Activated CD4-positive, alpha-beta T cell treated with anti-CD3 and anti-CD28 coated beads, Interleukin-2, amount 50 U/mL, for 4 hours (primary cell): ENCODE measurements around the gene RBP7.

ENCODE experiments used
- DNase-seq, 2 experiments: peaks; one replicate each; pipeline ENCODE4 v3.0.0-alpha.2; 2020

RBP7 gene

DNA sequence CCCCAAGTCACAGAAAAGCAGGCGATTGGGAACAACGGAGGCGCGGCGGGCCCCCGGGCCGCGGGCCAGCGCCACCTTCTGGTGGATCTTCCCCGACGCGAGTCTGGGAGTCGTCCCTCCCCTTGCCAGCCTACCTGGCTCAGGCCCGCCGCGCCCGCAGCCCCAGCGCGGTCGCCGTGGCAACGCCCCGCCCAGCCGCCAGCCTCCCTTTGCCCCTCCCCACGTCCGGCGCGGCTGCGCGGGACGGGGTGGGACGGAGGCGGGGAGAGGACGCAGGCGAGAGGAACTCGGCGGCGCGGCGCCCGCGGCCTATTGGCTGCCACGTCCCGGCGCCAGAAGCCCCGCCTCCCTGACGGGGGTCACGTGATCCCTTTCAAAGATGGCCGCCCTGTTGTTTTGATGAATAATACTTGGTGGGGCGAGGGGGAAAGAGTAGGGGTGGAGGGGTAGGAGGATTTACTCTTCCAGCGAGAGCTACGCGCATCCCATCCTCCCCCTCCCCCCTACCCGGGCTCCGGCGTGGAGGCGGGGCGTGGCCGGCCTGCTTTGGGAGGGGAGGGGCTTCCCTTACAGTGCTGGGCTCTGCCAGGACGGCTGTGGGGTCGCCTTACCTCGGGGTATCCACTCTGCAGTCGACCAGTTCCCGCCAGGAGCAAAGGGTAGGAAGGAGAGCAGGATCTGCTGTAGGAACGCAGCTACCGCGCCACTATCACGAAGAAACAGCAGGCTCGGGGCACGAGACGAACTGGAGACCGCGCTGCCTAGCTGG is 35.7 kb downstream of the RBP7 start, which contains the start of gene UBE4B:
Gene UBE4B (plus strand): TSS at position 369 of the 769 bp plus-strand sequence. CDS start 713 bp downstream, outside the sequence.
- DNase-seq: peak; percentile 97

DNA sequence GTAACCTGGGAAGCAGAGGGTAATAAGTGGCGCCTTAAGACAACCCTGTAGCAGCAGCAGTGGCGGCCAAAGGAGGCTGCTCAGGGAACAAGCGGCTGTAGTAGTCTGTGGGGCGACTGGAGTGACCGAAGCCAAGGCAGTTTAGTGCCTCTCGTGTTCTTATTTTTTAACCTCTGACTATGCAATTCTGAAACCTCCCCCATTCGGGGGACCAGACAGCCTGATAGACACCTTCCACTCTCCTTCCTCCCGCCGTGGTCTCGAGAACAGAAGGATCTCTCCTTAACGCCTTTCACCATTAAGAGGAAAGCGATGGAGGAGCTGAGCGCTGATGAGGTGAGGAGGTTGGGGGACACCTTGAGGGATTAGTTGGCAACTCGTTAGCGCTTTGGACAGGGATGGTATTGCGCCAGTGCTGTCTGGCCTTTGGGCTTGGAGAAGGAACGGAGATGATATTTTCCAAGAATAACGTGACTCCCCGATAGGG is 36.4 kb downstream of the RBP7 start:
- no peak for DNase-seq

DNA sequence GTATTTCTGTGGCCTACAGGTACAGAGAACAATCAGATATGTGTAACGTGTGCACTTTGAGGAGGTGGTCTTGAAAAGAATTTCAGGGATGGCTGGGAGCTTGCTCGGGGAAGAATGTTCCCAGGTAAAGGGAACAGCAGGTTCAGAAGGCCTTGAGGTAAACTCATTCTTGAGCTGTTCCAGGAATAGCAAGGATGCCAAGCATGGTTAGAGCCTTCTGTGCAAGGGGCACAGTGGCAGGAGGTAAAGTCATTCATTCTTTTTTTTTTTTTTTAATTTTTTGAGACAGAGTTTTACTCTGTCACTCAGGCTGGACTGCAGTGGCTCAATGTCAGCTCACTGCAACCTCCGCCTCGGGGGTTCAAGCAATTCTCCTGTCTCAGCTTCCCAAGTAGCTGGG is 45.7 kb downstream of the RBP7 start:
- no peak for DNase-seq

DNA sequence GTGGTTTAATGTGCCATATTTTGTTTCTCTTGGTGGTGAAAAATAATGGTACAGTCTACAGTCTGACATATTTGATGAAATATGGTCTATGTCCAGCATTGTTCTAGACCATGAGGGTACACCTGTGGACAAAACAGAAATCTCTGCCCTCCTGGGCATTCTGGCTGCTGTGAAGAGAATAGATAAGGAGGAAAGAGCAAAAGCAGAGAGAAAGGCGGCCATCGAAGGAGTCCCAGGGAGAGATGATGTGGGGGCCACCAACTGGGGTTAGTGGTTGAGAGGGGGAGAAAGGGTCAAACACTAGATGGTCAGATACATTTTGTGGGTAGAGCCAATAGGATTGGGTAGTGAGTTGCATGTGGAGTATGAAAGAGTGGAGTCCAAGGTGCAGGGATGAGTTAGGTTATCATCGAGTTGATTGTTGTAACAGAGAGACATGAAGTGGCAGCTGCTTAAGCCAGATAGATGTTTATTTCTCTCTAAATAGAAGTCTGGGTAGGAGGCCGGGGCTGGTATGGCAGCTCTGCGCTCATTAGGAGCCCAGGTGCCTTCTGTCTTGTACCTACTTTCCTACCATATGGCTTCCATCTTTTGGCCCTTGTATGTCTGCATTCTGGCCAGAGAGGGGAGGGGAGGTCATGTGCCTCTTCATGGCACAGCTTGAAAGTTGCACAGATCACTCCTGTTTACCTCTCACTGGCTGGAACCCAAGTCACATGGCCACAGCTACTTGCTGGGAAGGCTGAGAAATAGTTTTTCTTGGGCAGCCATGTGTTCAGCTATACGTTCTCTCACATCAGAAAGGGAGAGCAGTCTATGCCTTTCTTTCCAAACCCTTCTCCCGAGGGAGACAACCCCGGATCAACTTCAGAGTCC is 48.7 kb downstream of the RBP7 start:
- no peak for DNase-seq

DNA sequence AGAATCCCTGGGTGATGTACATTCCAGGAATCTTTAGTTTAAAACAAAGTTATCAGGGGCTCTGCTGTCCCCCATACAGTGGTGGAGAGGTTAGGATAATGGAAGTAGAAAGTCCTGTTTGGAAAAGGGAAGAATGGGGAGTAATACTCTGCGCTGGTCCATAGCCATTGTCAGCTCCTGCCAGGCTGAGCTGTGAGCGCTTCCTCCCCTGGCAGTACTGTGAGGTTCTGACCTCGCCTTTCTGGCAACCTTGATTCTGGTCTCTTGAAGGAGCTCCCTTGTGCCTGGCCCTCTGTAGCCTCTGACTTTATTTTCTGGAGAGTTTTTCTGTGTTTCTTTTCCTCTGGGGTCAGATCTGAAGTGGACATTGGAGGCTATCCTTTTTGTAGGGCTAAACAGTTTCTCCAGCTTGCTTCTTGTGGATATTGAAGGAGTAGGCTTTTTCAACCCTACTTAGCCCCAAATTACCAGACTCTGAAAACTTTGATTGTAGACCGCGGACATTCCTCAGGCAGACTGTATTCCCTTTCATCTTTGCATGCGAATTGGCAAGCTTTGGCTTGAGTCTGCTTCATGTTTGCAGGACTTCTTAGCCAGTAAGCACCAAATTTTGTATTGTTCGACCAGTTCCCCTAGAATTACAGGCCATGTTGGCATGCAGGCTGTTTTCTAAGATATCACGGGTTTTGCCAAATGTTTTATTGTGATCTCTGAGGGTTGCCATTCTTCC is 49.5 kb downstream of the RBP7 start:
- no peak for DNase-seq

DNA sequence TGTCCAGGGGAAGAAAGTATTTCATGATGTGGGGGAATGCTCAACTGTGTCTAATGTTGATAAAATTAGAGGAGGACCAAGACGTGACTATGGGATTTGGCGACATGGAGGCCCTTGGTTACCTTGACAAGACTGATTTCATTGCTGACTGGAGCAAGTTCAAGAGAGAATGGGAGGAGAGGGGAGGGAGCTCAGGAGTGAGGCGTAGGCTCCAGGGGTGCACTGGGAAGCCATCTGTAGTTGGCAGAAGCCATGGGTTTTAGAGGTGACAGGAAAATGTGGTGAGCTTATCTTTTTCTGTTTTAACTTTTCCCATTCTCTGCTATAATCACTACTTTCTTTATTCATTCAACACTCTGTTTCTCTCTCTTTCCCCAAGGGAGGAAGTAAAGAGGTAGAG is 51.6 kb downstream of the RBP7 start:
- DNase-seq: no peak

DNA sequence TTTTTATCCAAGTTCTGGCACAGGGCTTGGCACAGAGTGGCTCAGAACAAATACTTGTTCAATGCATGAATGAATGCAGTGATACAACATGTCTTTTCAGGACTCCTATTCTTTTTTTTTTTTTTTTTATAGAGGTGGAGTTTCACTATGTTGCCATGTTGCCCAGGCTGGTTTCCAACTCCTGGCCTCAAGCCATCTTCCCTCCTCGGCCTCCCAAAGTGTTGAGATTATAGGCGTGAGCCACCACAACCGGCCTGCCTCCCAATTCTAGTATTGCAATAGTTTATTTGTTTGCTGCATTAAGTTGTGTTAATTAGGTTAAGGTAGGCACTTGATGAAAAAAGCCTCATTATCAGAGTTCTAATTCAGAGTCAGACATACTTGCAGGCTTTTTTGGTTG is 53.6 kb downstream of the RBP7 start:
- DNase-seq: no peak

DNA sequence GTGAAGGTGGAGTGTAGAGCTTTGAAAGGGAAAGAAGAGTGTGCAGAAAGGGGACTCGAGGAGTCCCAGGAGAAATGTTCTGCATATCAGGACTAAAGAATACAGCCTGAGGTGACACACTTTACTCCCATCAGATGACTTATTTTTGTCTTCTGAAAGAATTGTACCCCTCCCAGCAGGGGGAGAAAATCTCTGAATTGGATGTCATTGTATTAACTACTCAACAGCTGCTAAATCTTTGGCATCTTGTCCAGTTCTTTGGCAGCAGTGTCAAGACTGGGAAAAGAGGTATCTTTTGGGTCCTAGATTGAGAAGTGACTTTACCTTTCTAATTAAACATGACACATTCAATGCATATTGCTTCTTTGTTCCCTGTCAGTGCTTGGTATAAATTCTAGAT is 54.6 kb downstream of the RBP7 start:
- DNase-seq: no peak

DNA sequence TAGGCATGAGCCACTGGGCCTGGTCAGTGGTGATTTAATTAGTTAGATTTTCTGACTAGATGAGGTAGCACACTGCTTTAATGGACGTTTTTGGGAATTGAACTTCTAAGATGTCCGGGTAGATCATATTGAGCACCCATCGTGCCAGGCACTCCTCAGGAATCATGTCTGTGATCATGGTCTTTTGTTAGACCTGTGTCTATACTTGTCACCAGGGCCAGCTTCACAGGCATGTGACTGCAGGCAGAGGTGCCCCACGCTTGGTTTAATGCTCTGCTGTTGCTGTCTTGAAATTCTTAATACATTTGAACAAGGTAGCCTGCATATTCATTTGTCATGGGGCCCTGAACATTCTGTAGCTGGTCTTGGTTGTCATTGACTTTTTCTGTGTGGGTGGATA is 55.3 kb downstream of the RBP7 start:
- DNase-seq: no peak

DNA sequence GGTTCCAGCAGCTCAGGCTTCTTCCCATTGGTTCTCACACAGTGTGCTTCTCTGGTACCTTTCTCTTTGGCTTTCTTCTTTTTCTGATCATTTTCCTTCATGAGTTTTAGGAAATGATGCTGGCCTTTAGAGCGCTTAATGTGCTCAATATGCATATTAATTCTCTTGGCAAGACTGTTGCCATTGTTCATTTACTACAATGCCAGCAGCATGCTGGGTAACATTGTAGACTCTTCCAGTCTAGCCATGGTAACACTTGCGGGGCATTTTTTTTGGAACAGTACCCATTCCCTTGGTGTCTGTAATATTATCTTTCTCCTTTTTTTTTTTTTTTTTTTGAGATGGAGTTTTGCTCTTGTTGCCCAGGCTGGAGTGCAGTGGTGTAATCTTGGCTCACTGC is 57.4 kb downstream of the RBP7 start:
- no peak for DNase-seq

DNA sequence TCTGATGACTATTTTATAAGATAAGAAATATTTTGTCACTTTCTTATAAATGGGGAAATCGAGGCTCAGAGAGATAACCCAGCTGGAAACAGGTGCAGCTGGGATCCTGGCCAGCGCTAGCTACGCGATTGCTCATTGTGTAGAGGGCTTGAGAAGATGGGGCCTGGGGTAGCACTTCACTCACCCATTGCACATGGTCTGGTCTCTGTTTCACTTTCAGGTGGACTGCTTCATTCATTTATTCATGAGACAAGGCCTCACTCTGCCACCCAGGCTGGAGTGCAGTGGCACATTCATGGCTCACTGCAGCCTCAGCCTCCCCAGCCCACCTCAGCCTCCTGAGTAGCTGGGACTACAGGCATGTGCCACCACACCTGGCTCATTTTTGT is 59.6 kb downstream of the RBP7 start:
- no peak for DNase-seq

DNA sequence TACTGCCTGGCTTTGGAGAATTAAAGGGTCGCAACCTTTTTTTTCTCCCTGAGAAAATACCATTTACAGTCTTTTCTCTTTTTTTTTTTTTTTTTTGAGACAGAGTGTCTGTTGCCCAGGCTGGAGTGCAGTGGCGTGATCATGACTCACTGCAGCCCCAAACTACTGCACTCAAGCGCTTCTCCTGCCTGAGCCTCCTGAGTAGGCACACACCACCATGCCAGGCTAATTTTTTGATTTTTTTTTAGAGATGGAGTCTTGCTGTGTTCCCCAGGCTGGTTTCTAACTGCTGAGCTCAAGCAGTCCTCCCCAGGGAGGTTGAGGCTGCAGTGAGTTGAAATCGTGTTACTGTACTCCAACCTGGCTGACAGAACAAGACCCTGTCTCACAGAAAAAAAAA is 60.3 kb downstream of the RBP7 start:
- DNase-seq: no peak

DNA sequence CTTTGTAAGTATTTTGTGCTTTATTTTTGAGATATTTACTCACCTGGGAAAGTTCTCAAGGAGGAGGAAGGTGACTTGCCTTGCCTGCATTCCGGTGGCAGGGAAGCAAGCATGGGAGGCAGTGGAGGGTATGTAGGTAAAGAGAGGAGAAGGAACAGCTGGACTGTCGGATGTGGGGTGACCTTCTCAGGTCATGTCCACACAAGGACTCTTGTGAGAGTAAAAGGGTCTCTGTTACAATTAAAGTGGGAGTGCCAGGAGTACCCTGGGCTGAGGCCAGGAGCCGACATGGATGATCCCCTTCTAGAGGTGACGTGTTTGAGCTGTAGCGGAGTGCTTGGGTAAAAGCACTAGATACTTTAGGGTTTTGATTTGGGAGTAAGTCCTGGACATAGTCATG is 60.8 kb downstream of the RBP7 start:
- no peak for DNase-seq

DNA sequence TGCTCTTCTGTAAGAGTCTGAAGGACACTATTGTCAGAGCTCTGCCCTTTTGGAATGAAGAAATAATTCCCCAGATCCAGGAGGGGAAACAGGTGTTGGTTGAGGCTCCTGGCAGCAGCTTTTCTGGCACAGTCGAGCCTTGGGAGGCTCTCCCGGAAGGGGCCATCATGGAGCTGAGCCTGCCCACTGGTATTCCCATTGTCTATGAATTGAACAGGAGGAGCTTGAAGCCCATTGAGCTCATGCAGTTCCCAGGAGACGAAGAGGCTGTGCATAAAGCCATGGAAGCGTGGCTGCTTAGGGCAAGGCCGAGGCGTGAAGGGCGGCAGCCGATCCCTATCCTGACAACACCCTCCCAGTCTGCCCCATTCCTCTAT is 62.3 kb downstream of the RBP7 start:
- no peak for DNase-seq

DNA sequence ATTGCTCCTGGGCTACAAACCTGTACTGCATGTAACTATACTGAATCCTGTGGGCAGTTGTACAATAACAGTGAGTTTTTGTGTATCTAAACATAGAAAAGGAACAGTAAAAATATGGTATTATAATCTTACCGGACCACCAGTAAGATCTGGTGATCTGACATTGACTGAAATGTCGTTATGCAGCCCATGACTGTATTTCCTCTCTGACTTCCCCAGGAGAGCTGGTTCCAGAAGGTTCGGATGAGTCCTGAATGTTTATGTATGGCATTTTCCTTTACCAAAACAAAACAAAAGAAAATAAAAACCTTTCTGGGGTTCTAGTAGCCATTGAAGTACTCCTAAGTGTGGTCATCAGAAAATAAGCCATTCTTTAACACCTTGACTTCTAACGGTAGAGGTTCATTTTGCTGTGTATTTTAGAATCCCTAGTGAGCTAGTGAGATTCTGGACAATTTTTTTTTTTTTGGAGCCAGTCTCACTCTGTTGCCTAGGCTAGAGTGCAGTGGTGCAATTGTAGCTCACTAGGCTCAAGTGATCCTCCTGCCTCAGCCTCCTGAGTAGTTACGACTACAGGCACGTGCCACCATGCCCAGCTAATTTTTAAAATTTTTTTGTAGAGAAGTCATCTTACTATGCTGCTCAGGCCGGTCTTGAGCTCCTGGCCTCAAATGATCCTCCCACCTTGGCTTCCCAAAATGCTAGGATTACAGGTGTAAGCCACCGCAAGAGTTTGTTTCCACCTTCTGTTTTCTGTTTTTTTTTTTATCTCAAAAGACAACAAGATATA is 63.5 kb downstream of the RBP7 start:
- no peak for DNase-seq

DNA sequence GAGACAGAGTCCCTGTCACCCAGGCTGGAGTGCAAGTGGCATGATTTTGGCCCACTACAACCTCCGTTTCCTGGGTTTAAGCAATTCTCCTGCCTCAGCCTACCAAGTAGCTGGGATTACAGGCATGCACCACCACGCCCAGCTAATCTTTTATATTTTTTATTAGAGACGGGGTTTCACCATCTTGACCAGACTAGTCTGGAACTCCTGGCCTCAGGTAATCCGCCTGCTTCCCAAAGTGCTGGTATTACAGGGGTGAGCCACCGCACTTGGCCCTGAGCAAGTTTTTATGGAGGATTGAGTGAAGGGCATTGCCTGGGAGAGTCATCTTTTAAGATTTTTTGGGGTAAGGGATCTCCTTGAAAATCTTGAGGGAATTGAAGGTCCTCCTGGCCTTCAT is 64.2 kb downstream of the RBP7 start:
- no peak for DNase-seq

DNA sequence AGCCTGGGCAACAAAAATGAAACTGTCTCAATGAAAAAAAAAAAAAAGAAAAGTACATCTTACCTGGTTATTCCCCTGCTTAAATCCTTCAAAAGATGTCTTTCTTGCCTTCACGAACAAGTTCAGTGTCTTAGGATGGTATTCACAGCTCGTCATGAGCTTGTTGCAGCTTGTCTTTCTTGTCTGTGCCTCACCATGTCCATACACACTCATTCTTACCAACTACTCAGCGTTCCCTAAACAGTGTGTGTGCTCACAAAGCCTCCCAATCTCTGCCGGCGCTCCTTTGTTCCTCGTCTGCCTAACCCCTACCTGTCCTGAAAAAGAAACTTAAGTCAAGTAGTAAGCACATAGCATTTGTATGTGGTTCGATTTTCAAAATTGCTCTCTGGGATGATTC is 66.8 kb downstream of the RBP7 start:
- DNase-seq: no peak

DNA sequence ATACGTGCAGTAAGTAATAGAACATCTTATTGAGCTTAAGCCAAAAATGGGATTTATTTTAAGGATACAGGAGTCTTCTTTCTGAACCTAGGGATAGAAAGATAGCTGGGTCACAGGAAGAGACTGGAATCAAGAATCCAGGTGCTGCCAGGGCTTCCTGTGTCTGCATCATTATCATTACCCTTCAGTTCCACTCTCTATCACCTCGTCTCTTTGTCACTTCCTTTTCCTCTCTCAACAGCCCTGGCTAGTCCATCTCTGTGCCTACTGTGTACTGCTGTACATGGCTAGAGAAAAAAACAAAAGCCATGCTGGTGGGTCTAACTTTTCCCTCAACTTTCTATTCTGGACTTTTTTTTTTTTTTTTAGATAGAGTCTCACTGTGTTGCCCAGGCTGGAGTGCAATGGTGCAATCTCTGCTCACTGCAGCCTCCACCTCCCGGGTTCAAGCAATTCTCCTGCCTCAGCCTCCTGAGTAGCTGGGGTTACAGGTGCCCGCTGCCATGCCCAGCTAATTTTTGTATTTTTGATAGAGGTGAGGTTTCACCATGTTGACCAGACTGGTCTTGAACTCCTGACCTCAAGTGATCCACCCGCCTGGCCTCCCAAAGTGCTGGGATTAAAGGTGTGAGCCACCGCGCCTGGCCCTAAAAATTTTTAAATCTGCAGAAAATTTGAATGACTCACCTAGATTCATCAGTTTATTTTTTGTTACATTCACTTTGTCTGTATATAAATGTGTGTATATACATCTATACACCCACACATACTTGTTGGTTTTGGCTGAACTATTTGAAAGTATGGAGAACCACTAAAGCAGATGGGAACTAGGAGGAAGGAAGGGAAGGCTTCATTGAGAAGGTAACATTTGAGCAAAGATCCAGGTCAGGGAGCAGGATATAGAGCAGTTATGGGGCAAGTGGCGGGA is 67.7 kb downstream of the RBP7 start:
- no peak for DNase-seq

DNA sequence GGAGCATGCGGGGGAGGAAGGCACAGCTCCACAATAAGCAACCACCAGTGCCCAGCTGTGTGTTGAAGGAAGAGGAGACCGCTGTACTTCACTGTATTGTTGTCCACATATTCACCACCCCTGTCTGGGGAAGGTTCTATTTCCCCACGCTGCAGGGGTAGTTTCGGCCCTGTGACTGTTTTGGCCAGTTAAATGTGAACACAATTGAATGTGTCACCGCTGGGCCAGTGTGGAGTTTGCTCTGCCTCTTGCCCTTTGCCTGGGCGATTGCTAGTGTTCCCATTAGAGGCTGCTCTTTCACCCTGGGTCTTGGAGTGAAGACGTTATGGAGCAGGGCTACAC is 68.3 kb downstream of the RBP7 start:
- no peak for DNase-seq
